ENCODE measurements around the gene OR1F1.
A peak's percentile ranks its signal among the peaks of the same experiment; 100 is the strongest.
"Not testable (repeated sequence)": the region's sequence is repeated elsewhere in the genome, so short reads cannot be mapped to it uniquely, and the experiment has no call there.

The OR1F1 gene

DNA sequence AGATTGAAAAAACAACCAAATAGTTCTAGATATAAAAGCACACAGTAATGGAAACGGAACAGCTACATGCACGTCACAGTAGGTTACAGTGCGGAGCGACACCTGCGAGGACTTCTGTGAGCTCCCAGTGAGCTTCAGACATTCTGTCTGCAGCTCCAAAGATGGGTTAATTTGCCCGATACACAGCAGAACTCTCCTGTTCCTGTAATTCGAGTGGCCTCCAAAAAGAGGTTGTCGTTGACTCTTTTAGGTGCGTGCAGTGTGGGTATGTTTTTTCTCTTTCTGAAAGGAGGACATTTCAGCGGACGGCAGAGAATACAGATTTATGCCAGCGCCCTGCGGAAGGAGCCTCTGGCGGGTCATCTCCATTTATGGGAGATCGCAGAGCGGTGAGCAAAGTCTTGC lies 2.9 kb downstream of the OR1F1 start:
- TF ChIP-seq, protein P1, sequence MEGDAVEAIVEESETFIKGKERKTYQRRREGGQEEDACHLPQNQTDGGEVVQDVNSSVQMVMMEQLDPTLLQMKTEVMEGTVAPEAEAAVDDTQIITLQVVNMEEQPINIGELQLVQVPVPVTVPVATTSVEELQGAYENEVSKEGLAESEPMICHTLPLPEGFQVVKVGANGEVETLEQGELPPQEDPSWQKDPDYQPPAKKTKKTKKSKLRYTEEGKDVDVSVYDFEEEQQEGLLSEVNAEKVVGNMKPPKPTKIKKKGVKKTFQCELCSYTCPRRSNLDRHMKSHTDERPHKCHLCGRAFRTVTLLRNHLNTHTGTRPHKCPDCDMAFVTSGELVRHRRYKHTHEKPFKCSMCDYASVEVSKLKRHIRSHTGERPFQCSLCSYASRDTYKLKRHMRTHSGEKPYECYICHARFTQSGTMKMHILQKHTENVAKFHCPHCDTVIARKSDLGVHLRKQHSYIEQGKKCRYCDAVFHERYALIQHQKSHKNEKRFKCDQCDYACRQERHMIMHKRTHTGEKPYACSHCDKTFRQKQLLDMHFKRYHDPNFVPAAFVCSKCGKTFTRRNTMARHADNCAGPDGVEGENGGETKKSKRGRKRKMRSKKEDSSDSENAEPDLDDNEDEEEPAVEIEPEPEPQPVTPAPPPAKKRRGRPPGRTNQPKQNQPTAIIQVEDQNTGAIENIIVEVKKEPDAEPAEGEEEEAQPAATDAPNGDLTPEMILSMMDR (conservative IDR thresholded peaks at IDR 0.05; ENCODE audit: control insufficient read depth, insufficient read depth, low read depth, low read length) = no peak
- no peak for DNase-seq (ENCODE audit: low read depth)
- H3K4me3 ChIP-seq (ENCODE audit: control insufficient read depth, low read depth, low read length) = peak overlapping the region; percentile 51

DNA sequence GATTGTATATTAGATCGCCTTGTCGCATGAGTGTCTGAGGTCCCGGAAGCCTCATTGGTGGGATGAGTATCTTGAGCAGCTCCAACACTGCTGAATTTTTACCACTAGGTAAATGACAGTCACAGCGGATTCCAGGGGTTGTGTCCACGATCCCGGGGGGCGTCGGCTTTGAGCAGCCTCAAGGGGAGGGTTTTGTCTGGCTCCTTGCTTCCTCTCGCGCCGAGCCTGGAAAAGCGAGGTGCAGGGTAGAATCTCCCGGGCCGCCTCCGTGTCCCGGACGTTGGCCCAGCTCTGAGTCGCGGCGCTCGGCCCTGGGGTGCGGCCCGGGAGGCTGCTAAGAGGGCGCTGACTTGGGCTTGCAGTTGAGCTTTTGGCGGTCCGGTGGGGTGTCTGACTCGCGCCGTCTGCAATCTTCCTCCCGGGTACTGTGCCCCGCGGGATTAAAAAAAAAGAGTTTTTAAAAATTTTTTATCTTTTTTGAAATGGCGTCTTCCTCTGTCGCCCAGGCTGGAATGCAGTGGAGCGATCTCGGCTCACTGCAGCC lies 4.5 kb downstream of the OR1F1 start:
- TF ChIP-seq, protein P1 (conservative IDR thresholded peaks at IDR 0.05; ENCODE audit: control insufficient read depth, insufficient read depth, low read depth, low read length) = no peak
- DNase-seq (ENCODE audit: low read depth) = no peak
- H3K4me3 ChIP-seq (ENCODE audit: control insufficient read depth, low read depth, low read length) = no peak overlapping the region

DNA sequence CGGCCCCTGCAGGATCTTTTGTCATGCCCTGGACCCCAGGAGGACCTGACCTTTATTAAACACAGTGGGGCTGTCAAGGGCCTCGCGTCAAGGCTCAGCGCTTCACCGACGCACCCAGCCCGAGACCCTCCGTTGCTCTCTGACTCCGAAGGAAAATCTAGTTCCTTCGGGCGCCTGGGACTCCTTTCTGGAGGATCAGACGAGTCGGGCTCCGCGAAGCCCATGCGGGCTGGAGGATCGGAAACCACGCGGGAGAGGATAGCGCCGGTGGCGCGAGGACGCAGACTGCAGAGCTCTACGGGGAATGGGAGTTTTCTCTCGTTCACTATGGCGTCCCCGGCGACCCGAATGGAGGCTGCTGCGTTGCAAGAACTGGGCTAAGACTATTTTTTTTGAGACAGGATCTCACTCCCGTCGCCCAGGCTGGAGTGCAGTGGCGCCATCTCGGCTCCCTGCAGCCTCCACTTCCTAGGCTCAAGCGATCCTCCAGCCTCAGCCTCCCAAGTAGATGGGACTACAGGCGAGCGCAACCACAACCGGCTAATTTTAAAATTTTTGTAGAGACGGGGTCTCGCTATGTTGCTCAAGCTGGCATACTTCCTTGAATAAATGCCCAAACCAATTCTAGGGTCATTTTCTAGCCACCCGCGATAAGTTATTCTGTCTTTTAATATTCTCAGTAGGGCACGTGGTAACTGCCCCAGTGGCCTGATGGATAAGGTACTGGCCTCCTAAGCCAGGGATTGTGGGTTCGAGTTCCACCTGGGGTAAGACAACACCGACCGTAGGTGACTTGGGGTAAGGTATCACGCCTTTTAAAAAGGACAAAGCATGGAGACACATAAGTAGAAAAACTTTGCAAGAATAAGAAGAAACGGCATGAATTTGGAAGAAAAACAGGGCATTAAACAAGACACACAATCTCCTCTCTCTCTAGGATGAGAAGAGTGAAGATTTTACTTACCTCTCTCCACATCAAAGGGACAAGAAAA lies 5.5 kb downstream of the OR1F1 start:
- DNase-seq (ENCODE audit: low read depth) = no peak
- H3K4me3 ChIP-seq (ENCODE audit: control insufficient read depth, low read depth, low read length) = no peak overlapping the region
- TF ChIP-seq, protein P1 (conservative IDR thresholded peaks at IDR 0.05; ENCODE audit: control insufficient read depth, insufficient read depth, low read depth, low read length) = no peak

DNA sequence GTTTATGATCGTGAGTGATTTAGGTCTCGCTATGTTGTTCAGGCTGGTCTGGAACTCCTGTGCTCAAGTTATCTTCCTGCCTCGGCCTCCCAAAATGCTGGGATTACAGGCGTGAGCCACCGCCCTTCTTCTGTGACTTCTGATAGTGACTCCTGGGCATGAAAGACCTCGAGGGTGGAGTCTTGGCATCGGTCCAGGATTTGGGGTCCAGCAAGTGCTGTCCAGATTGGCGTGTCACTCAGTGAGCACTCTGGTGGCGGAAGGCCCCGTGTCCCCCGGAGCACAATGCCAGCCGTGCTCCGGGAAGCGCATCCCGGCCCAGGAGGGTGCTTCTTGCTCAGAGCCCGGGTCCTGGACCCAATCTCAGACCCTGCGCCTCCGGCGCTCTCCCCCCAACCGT lies 6.8 kb downstream of the OR1F1 start:
- no peak for DNase-seq (ENCODE audit: low read depth)
- TF ChIP-seq, protein P1 (conservative IDR thresholded peaks at IDR 0.05; ENCODE audit: control insufficient read depth, insufficient read depth, low read depth, low read length) = no peak
- H3K4me3 ChIP-seq (ENCODE audit: control insufficient read depth, low read depth, low read length) = no peak overlapping the region

DNA sequence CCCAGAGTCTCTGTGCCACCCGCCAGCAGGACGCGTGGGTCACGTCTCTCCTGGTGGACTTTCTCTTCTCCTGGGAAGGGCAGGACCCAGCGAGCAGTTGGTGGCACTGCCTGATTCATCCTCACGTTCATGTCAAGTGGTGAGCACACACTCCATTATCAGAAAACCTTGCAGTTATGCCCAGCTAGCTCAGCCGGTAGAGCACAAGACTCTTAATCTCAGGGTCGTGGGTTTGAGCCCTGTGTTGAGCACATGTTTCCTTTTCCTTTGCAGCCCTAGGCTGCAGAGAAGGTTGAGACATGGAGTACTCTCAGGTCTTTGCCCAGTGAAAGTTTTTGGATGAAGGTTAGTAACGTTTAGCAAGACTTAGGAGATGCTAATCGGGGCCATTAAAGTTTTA lies 8.0 kb downstream of the OR1F1 start:
- H3K4me3 ChIP-seq (ENCODE audit: control insufficient read depth, low read depth, low read length) = no peak overlapping the region
- TF ChIP-seq, protein P1 (conservative IDR thresholded peaks at IDR 0.05; ENCODE audit: control insufficient read depth, insufficient read depth, low read depth, low read length) = no peak
- peak; percentile 23 for DNase-seq (ENCODE audit: low read depth)

DNA sequence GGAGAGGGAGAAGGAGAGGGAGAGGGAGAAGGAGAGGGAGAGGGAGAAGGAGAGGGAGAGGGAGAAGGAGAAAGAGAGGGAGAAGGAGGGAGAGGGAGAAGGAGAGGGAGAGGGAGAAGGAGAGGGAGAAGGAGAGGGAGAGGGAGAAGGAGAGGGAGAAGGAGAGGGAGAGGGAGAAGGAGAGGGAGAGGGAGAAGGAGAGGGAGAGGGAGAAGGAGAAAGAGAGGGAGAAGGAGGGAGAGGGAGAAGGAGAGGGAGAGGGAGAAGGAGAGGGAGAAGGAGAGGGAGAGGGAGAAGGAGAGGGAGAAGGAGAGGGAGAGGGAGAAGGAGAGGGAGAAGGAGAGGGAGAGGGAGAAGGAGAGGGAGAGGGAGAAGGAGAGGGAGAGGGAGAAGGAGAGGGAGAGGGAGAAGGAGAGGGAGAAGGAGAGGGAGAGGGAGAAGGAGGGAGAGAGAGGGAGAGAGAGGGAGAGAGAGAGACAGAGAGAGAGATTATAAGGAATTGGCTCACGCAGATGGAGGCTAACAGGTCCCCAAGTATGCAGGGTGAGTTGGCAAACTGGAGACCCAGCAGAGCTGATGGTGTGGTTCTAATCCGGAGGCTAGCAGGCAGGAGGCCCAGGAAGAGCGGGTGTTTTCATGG lies 9.8 kb downstream of the OR1F1 start:
- DNase-seq (ENCODE audit: low read depth); H3K4me3 ChIP-seq (ENCODE audit: control insufficient read depth, low read depth, low read length): not testable (repeated sequence)

Measured in fibroblast of mammary gland (primary cell).